ENCODE data around the gene PRKACA.

Gene PRKACA

GRCh38 chr19:14117668-14118164 lies at the start of gene PRKACA:
PRKACA (minus strand) TSS chr19:14117762; CDS start chr19:14117547, 215 bp downstream.
- Histone ChIP-seq H3K36me3 (ENCODE audit: control insufficient read depth in 2 of 2, insufficient read depth in 1 of 2, low read length in 2 of 2) (peaks cover 0 to 24% of the 10 kb centered on the region in 2 experiments; a peak in 2 of 3 replicates), H3K9me3 (ENCODE audit: control insufficient read depth, insufficient read depth, low read depth, low read length) (no peaks in the 10 kb centered on the region), H3K4me1 (ENCODE audit: control insufficient read depth, insufficient read depth, low read length) (peaks cover 9% of the 10 kb centered on the region), H3K4me3 (ENCODE audit: low read depth, low read length) (peak within 1 kb of the TSS; percentile 76), H3K27ac (ENCODE audit: extremely low read depth, low read depth, low read length) (peak within 1 kb of the TSS; percentile 47; the same call in 1 of the 2 replicates)
- CTCF ChIA-PET, result no interaction called here
- POLR2A ChIA-PET, result interaction anchor here (0.6 to 5.7 kb wide), 5 partner anchors 9 to 52 kb away, joined by 3 to 45 read pairs (median 4); partner anchors contain the start of gene ASF1B
- TF ChIP-seq ZNF473 (tag by site-specific recombination; IDR thresholded peaks at IDR 0.05) (no peak), ZBTB20 (tag by site-specific recombination; IDR thresholded peaks at IDR 0.05) (peak; percentile 36; the same call in 1 of the 2 replicates), ZNF571 (tag by site-specific recombination; IDR thresholded peaks at IDR 0.05) (no peak), KLF1 (tag by site-specific recombination; IDR thresholded peaks at IDR 0.05) (peak; percentile 23; the same call in 1 of the 2 replicates), SP3 (tag by site-specific recombination; IDR thresholded peaks at IDR 0.05) (peak; percentile 87), ZBTB26 (tag by site-specific recombination; optimal IDR thresholded peaks at IDR 0.05) (peak; percentile 77), OVOL3 (tag by site-specific recombination; IDR thresholded peaks at IDR 0.05) (no peak), EGR2 (tag by site-specific recombination; IDR thresholded peaks at IDR 0.05; ENCODE audit: low read depth) (peak; percentile 80), KLF9 (tag by site-specific recombination; IDR thresholded peaks at IDR 0.05; ENCODE audit: low read depth) (peak; percentile 33; the same call in 1 of the 2 replicates), ZSCAN5A (tag by site-specific recombination; IDR thresholded peaks at IDR 0.05) (no peak), ZBTB8A (tag by site-specific recombination; IDR thresholded peaks at IDR 0.05) (peak; percentile 83), PRDM2 (tag by site-specific recombination; IDR thresholded peaks at IDR 0.05; ENCODE audit: borderline replicate concordance) (no peak), ZXDB (tag by site-specific recombination; IDR thresholded peaks at IDR 0.05) (peak; percentile 9; the same call in 1 of the 2 replicates), PRDM10 (tag by site-specific recombination; IDR thresholded peaks at IDR 0.05) (peak; percentile 38; the same call in 1 of the 2 replicates), SP2 (tag by site-specific recombination; IDR thresholded peaks at IDR 0.05) (peak; percentile 100), ZFHX2 (tag by site-specific recombination; conservative IDR thresholded peaks at IDR 0.05) (peak; percentile 91), ZNF660 (tag by site-specific recombination; IDR thresholded peaks at IDR 0.05) (no peak), GLIS1 (tag by site-specific recombination; IDR thresholded peaks at IDR 0.05) (peak; percentile 54; the same call in 1 of the 2 replicates), PBX3 (CRISPR knock-in tag; IDR thresholded peaks at IDR 0.05) (peak; percentile 99), ZBTB7A (tag by site-specific recombination; IDR thresholded peaks at IDR 0.05; ENCODE audit: low read depth) (no peak; the same call in 1 of the 2 replicates), ZNF670 (tag by site-specific recombination; IDR thresholded peaks at IDR 0.05; ENCODE audit: low read depth) (no peak)
- TF ChIP-seq, protein P1, sequence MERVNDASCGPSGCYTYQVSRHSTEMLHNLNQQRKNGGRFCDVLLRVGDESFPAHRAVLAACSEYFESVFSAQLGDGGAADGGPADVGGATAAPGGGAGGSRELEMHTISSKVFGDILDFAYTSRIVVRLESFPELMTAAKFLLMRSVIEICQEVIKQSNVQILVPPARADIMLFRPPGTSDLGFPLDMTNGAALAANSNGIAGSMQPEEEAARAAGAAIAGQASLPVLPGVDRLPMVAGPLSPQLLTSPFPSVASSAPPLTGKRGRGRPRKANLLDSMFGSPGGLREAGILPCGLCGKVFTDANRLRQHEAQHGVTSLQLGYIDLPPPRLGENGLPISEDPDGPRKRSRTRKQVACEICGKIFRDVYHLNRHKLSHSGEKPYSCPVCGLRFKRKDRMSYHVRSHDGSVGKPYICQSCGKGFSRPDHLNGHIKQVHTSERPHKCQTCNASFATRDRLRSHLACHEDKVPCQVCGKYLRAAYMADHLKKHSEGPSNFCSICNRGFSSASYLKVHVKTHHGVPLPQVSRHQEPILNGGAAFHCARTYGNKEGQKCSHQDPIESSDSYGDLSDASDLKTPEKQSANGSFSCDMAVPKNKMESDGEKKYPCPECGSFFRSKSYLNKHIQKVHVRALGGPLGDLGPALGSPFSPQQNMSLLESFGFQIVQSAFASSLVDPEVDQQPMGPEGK (tag by site-specific recombination; IDR thresholded peaks at IDR 0.05), result peak; percentile 66

Measured in HEK293 (cell line).